ENCODE results near the gene SPAG8.
A peak's percentile ranks its signal among the peaks of the same experiment; 100 is the strongest.

The SPAG8 gene

DNA sequence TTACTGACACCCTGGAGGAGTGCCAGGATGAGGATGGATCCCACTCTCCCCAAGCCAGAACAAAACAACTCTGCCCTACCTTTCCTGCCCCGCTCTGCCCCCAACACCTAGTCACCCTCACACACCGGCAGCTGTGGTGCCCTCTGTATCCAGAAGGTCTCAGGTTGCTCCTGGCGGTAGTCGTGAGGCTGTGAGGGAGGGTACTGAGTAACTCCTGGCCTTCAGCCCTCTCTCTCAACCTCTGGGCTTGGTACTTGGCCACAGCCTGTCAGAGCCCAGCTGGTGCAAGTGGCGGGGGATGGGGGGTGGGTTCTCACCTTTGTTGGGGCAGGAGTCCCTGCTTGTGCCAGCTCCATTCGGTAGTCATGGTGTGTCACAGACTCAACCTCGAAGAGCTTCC is 1.9 kb downstream of the SPAG8 start:
- DNase-seq (ENCODE audit: low read depth in 2 of 2) = no peak

DNA sequence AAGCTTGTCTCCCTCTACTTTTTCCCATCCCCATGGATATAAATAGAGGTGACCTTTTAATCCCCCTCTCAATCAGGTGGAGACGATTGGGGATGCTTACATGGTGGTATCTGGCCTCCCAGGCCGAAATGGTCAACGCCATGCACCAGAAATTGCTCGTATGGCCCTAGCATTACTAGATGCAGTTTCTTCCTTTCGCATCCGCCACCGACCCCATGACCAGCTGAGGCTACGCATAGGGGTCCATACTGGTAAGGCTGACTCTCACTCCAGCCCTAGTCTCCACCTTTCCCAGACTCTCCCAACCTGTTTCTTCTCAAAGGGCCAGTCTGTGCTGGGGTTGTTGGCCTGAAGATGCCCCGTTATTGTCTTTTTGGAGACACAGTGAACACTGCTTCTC is 3.6 kb downstream of the SPAG8 start:
- no peak for DNase-seq (ENCODE audit: low read depth in 2 of 2)

DNA sequence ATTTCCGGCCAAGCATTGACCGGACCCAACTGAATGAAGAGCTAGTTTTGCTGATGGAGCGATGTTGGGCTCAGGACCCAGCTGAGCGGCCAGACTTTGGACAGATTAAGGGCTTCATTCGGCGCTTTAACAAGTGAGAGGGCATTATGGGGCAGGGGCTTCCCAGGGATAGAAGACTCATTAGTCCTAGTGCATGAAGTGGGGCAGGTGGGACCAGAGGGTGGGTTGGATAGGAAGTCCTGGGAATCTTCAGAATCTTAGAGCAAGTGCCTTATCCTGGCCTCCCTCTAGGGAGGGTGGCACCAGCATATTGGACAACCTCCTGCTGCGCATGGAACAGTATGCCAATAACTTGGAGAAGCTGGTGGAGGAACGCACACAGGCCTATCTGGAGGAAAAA is 6.0 kb downstream of the SPAG8 start:
- DNase-seq (ENCODE audit: low read depth in 2 of 2) = no peak

DNA sequence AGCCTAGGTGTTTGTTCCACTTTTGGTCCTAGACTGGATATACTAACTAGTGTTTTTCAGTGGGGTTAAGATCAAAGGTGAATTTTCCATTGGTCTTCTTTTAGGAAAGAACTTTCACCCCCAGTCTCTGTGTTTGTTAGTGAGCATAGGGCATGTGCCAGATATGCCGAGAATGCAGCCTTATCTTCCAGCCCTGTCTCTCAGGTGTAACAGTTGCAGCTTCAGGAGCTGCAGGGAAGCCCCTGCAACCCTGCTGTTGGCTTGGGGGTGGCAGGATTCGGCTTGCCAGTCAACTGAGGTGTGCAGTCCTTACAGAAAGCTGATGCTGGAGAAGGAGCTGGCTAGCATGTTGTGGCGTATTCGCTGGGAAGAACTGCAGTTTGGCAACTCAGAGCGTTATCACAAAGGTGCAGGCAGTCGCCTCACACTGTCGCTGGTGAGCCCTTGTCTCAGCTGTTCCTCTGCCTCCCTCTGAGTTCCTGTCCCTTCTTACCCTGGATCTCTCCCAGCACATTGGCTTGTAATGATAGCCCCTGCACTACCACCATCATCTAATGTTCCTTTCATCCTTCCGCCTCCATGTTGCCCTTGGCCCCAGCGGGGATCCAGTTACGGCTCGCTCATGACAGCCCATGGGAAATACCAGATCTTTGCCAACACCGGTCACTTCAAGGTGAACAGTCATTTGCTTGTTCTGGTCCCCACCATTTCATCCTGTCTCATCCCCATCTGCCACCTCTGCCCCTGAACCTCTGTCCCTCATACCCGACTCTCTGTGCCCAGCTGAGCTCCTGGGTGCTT is 10.5 kb downstream of the SPAG8 start:
- no peak for DNase-seq (ENCODE audit: low read depth in 2 of 2)

DNA sequence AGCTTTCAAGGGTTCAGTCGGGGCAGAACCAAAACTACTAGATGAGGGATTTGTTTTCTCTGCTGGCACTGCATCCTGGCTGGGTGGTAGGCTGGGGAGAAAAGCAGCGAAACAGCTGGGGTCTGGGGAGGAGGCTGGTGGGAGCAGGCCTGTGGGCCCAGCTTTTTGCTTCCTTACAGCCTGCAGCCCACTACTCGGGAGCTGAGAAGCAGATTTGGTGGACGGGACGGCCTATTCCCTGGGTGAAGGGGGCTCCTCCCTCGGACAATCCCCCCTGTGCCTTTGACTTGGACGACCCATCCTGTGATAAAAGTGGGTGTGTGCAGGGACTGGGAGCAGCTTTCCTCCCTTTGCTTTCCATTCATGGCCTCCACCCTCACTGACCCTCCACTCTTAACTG is 11.5 kb downstream of the SPAG8 start:
- no peak for DNase-seq (ENCODE audit: low read depth in 2 of 2)

DNA sequence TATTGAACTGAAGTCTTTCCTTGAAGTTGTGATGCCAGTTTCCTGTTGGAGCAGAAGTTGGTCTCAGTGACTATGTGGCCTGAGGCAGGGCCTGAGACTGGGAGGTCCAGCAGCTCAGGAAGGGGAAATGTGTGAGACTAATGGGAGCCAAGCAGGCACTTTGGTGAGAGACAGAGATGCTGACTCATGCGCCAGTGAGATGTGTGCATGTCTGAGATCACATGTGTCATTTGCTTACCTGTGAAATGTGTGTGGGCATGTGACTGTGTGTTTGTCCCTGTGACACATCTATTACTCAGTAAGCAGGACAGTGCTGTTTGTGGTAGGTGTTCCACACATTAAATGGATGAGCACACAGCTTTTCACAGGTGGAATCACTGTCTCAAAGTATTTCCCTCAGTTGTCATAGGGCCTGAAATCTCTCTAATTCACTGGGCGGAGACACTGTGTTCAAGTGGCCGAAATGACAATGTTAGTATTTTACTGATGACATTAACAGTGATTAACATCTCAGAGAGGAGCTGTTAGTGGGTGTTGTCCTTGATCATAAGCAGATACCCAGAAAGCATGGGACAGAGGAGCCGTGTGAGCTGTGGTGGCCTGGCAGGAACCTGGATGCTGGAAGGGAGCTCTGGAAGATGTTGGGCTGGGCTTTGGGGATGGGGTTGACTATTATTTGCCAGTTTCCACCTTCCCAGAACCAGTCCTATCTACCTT is 13.2 kb downstream of the SPAG8 start:
- no peak for DNase-seq (ENCODE audit: low read depth in 2 of 2)

DNA sequence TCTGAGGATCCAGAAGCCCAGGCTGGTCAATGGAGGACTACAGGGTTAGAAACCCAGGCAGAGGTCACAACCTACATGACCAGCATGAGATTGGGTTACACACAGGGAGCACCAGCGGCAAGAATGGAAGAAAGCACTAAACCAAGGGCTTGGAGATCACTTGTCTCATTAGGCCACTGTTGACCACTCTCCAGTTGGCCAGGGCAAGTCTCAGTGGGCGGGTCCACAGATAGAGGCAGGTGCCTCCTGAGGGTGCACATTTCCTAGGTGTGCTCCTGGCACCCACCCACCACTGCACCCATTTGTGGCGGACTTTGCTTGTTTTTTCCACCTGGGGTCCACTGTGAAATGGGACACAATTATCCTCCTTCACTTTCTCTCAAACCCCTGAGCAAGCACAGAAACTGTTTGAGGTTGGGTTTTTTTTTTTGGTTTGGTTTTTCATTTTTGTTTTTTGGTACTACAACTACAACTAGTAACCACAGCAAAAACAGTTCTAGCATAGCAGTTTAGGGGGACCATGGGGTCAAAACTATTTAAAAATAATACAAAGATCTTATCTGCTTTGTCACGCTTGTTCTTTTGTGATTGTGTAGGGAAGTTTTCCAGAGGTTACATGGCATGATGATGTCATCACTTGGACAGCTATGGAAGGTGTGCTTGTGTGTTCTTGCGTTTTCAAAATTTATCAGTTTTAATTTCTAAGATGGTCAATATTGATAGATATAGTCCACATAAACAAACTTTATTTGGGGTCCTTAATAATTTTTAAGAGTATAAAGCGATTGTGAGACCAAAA is 14.6 kb downstream of the SPAG8 start:
- DNase-seq (ENCODE audit: low read depth in 2 of 2) = no peak

DNA sequence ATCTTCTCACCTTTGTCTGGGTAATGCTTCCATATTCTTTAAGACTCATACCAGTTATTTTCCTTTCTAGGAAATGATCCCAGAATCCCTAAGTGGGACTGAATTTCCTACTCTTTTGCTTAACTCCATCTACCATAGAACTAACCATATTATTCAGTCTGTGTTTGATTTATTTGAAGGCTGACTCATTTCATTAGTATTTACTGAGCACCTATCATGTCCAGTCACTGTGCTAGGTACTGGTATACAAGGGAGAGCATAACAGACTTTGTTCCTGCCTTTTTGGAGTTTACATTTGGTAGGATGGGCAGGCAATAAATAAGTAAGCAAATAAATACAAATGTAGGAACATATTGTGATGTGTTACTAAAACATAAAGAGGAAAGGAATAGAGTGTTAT is 16.4 kb downstream of the SPAG8 start:
- DNase-seq (ENCODE audit: low read depth in 2 of 2) = no peak

DNA sequence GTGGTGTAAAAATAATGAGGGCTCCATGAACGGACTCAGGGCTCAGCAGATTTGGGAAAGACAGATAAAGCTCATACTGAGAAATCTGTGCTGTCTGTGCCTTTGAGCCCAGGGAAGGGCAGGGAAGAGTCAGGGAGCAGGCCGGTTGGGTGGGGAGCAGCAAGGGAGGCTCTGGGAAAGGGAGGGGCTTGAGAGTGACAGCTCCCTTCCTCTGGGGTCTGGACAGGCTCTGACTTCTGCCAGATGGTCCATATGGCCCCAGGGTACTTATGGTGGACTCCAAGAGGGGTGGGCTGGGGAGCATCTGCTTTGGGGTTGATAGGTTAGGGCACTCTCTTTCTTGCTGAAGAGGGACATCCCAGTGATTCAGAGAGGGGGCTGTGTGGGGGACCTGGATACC is 18.6 kb downstream of the SPAG8 start:
- no peak for DNase-seq (ENCODE audit: low read depth in 2 of 2)

DNA sequence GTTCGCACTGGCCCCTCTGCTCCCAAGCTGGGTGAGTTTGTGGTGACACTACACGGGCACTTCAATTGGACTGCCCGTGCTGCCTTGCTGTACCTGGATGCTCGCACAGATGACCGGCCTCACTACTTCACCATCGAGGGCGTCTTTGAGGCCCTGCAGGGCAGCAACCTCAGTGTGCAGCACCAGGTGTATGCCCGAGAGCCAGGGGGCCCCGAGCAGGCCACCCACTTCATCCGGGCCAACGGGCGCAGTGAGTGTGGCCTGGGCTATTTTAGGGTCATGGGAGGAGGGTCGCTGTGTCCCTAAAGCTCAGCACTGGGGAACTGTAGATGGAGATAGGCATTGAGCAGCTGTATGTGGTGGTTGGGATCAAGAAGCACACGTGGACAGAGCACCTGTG is 19.2 kb downstream of the SPAG8 start:
- DNase-seq (ENCODE audit: low read depth in 2 of 2) = no peak

DNA sequence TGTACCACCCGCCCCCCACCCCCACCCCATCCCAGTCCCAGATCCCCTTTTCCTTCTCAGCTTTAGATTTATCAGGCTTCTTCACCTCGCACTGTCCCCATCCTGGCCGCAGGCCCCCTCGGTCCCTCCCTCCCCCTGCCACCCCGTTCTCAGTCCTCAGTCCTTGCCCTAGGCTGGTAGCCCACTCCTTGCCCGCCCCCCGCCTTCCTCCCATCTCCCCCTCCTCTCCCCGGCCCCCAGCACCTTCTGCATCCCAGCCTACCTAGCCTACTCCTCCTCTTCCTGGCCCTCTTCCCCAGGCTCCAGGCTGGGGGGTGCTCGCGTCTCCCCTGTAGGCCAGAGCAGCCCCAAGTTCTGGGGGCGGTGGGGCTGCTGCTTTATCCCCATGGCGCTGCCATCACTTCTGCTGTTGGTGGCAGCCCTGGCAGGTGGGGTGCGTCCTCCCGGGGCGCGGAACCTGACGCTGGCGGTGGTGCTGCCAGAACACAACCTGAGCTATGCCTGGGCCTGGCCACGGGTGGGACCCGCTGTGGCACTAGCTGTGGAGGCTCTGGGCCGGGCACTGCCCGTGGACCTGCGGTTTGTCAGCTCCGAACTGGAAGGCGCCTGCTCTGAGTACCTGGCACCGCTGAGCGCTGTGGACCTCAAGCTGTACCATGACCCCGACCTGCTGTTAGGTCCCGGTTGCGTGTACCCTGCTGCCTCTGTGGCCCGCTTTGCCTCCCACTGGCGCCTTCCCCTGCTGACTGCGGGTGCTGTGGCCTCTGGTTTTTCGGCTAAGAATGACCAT is 19.8 kb downstream of the SPAG8 start:
- DNase-seq (ENCODE audit: low read depth in 2 of 2) = no peak

DNA sequence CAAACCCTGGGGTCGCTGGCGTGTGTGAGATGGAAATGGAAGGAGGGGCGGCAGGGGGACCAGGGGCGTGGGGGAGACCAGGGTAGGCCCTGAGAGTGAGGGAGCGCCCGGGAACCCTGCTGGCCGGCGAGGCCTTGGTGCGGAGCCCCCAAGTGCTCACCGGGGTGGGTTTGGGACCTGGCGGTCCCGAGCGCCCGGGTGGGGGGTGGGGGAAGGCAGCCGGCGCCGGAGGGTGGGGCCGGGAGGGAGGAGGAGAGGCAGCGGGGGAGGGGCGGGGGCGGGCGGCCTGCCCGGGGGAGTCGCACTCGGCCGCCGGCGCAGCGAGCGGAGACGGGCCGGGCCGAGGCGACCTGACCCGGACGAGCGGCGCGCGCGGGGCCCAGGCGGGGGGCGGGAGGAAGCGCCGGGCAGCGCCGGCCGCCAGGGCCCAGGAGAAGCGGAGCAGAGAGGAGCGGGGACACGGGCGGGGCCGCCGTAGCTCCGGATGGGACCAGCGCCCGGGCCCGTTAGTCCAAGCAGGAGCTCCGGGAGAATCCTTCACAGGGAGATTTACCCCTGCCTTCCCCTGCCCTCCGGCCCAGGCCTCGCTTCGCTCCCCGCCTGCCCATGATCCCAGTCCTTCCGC is 20.7 kb downstream of the SPAG8 start, which contains the start of gene NPR2:
TSS of gene NPR2 (plus strand) at position 295 of the 625 bp plus-strand sequence. CDS start 818 bp downstream, outside the sequence.
- DNase-seq (ENCODE audit: low read depth in 2 of 2) = no peak

DNA sequence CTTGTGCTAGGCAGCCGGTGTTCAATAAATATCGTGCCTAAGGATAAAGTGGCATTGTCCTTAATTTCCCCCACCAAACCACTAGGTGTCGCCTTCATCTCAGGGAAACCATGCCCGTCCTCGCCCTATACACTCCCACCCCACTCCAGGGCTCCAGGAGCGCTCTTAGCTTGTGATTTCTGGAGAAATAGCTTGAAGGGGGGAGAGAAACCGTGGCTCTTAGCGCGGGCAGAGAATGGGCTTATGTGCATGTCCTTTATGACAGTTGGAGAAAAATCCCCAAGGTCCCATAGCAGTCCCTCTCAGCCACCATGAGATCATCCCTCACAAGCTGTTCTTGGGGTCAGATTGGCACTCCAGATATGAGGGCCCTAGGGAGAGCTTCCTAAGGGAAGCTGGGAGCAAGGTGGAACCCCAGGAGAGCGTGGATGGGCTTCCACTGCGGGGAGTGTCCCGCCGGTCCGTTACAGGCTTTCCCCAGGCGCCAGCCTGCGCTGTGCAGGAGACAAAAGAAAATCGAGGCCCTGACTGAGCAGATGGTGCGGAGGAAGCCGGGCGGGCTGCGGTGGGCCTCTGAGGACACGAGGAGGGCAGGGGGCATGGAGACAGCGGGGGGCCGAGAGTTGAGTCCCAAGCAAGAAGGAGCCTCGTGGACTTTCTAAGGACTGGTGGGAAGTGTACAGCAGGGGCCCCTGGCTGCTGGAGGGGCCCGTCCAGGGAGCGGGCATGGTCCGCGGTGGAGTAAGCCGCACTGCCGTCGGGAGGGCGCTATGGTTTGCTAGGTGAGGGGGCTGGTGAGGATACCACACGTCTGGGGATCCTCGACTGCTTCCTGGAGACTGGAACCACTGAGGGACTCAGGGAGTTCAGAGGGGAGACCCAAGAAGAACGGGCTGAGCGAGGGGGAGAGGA is 21.4 kb downstream of the SPAG8 start:
- DNase-seq (ENCODE audit: low read depth in 2 of 2) = peak; percentile 15 to 24

DNA sequence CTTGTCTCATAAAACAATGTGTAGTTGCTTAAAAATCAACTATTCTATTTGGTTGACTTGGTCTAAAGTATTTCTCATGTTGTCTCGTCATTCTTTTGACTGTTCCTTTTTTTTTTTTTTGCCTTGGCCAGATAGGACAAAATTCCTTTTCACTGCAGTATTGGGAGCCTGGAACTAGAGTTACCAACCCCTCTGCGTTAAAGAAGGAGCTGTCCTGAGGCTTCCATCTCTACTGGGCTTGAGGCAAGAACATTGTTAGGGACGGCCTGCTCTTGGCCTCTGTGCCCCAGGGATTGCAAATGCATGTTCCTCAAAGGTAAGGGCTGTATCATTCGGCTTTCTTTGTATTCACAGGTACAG is 22.1 kb downstream of the SPAG8 start:
- DNase-seq (ENCODE audit: low read depth in 2 of 2) = no peak

DNA sequence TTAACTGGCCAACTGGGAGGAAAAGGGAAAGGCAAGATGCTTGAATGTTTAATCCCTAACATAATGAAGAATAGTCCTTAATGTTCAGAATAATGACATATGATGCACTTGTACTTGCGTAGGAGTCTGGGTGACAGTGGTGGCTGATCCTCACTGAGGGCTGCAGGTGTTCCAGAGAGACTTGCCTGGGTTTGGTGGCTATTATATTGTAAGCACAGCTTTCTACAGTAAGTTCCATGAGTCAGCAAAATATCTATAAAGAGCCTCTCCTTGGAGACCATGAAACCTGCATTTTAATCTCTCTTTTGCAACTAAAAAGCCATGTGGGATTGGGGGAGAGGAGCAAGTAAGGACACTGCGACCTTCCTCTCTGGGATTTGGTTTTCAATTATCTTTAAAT is 22.5 kb downstream of the SPAG8 start:
- DNase-seq (ENCODE audit: low read depth in 2 of 2) = no peak

DNA sequence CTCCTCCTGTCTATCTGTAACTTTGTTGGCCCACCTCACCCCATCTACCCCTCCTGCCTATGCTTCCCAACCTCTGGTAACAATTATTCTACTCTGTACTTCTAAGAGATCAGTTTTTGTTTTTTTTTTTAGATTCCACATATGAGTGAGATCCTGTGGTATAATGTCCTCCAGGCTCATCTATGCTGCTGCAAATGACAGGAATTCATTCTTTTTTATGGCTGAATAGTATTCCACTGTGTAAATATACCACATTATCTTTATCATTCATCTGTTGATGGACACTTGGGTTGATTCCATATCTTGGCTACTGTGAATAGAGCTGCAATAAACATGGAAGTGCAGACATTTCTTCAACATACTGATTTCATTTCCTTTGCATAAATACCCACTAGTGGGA is 28.6 kb downstream of the SPAG8 start:
- DNase-seq (ENCODE audit: low read depth in 2 of 2) = no peak

DNA sequence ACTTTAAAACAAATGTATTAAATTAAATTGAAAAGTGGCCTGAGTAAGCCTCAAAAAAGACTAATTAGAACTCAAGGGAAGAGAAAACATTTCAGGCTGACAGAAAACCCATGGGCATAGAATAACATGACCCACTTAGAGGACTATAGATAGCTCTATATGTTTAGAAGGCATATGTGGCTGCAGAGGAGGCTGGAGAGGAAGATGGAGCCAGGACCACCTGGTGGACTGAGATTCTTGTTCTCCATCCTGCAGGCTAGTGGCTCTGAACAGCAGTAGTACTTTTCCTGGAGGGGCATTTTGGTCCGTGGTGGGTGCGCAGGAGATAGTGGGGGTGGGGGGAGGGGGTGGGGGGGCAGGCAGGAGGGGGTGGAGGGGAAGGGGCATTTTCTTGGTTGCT is 31.0 kb downstream of the SPAG8 start:
- DNase-seq (ENCODE audit: low read depth in 2 of 2) = no peak

DNA sequence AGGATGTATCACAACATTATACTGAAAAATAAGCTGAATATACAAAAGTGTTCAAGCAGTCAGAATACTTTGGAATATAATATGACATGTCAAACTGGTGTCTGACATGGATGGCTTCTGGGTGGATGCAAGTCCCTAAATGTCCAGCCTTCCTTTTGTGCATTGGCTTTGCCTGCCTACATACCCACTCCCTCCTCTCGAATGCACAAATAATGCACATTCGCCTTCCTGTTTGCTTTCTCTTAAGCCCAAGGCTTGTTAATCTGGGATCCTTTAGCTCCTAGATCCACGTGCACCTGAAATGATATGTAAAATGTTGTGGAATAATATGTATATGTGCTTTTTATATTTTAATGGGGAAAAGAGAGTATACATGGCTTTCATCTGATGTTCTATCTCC is 33.6 kb downstream of the SPAG8 start:
- no peak for DNase-seq (ENCODE audit: low read depth in 2 of 2)

DNA sequence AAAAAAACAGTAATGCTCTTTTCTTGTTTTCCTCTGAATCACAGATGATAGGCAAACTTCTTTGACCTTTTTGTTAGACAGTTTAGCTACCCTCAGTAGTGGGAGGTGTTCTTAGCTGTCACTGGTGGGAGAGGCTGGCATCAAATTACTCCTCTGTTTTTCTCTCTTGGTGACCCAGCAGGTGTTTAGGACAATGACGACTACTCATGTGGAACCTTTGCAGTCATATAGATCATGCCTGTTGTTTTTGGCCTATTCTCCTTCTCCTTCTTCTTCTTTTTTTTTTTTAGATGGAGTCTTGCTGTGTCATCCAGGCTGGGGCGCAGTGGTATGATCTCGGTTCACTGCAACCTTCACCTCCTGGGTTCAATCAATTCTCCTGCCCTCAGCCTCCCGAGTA is 36.0 kb downstream of the SPAG8 start:
- no peak for DNase-seq (ENCODE audit: low read depth in 2 of 2)

DNA sequence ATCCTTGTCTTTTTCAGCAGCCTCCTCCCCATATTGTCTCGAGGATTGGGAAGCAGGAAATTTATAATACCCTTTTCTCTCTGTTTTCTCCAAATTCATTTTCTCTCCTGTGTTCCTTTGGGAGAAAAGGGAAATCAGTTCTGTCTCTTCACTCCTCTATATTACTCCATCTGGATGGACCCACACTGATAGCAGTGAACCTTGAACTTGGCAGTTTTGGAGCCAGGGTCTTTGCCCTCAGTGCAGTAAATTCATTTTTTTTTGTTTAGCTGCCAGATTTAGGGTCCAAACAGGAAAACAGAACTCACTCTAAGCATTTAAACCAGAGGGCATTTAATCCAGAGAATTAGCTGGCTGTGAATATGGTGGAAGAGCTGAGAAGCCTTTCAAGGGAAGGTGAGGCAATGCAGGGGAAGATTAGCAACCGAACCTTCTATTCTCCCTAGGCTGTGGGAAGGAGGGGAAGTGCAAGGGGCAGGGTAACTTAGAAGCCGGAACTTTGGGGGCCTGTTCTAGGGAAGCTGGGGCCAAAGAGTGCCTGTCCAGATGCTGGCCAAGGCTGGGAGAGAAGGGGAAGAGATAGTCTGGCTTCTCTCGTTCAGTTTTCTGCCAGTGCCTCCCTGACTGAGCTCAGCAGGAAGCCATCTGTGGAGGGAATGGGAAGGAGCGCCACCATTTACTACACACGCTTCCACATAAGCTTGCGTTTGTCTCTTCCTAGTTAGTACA is 37.0 kb downstream of the SPAG8 start:
- no peak for DNase-seq (ENCODE audit: low read depth in 2 of 2)
